PC-9 (cell line): ENCODE results near the gene IP6K3. TPM values are rescaled to one million over a fixed set of nuclear protein-coding genes. Genes with fewer than 3 reads are reported as not detected.

Experiments
- BruUV-seq: library from RNA; stranded (reverse); fragments of 400-500 nt; replicated peaks from 2 replicates; lab custom pipeline; 2021; lab: Mats Ljungman, UMichigan
- CTCF ChIA-PET: fragments of 300-600 bp; sonication (Branson Sonifier 250); formaldehyde crosslinking; loops from one replicate; lab custom pipeline; 2022; ENCODE audit warnings: antibody characterized with exemption; lab: Charles Lee
- POLR2A ChIA-PET: fragments of 300-600 bp; sonication (Branson Sonifier 250); formaldehyde crosslinking; loops from one replicate; lab custom pipeline; 2022; ENCODE audit warnings: antibody characterized with exemption; ENCODE audit not compliant: unreplicated experiment; lab: Charles Lee
- DNase-seq, 2 experiments: peaks; one replicate each; pipeline versions ENCODE4 v3.0.0 to v3.0.0-alpha.2; 2015 to 2022; ENCODE audit warnings: mixed read lengths in 1 of 2
- H2AFZ ChIP-seq: fragments of 200-600 bp; sonication (generic); 2 replicates; pipeline ENCODE4 v1.8.1; 2017; ENCODE audit warnings: antibody characterized with exemption
- H3F3A ChIP-seq: fragments of 200-600 bp; sonication (generic); 2 replicates; pipeline ENCODE4 v1.8.1; 2017; ENCODE audit warnings: antibody characterized with exemption, mild to moderate bottlenecking, low read depth; ENCODE audit not compliant: insufficient read depth
- H3K27ac ChIP-seq: fragments of 200-600 bp; sonication (generic); 2 replicates; pipeline ENCODE4 v1.6.1; 2016; ENCODE audit warnings: mixed run types
- H3K27me3 ChIP-seq: fragments of 200-600 bp; sonication (generic); 2 replicates; pipeline ENCODE4 v1.6.1; 2016; ENCODE audit warnings: low read depth, mixed run types; ENCODE audit not compliant: insufficient read depth
- H3K36me3 ChIP-seq: fragments of 200-600 bp; sonication (generic); 2 replicates; pipeline ENCODE4 v1.6.1; 2016; ENCODE audit warnings: low read depth, mixed run types
- H3K4me1 ChIP-seq: fragments of 200-600 bp; sonication (generic); replicated peaks from 2 replicates; pipeline ENCODE4 v1.6.1; 2016; ENCODE audit warnings: mixed run types; ENCODE audit not compliant: insufficient read depth
- H3K4me2 ChIP-seq: fragments of 200-600 bp; sonication (generic); 2 replicates; pipeline ENCODE4 v1.6.1; 2017; ENCODE audit warnings: mixed run types
- H3K4me3 ChIP-seq: fragments of 200-600 bp; sonication (generic); 2 replicates; pipeline ENCODE4 v1.6.1; 2016; ENCODE audit warnings: mixed run types
- H3K79me2 ChIP-seq: fragments of 200-600 bp; sonication (generic); 2 replicates; pipeline ENCODE4 v1.6.1; 2017; ENCODE audit warnings: low read depth, mixed run types
- H3K9me2 ChIP-seq: fragments of 200-600 bp; sonication (generic); 2 replicates; pipeline ENCODE4 v1.8.1; 2017; ENCODE audit warnings: mild to moderate bottlenecking; ENCODE audit not compliant: insufficient read depth
- H3K9me3 ChIP-seq: fragments of 200-600 bp; sonication (generic); 2 replicates; pipeline ENCODE4 v1.8.1; 2016; ENCODE audit warnings: low read depth; ENCODE audit not compliant: insufficient read depth
- H4K20me1 ChIP-seq: fragments of 200-600 bp; sonication (generic); 2 replicates; pipeline ENCODE4 v1.8.1; 2017; ENCODE audit not compliant: insufficient read depth
- EZH2 ChIP-seq: fragments of 200-600 bp; sonication (generic); IDR thresholded peaks from 2 replicates; pipeline ENCODE4 v1.8.0; 2017; ENCODE audit warnings: antibody characterized with exemption, low read depth
- intact Hi-C: fragments of 100-400 bp; cut with micrococcal nuclease; formaldehyde crosslinking; loops from one replicate; pipeline ENCODE4 v1.10.0; 2022; ENCODE audit not compliant: unreplicated experiment
- total RNA-seq: library from RNA; stranded (reverse); gene quantifications from 2 replicates; pipeline ENCODE4 v1.2.3, GENCODE V29; 2021
- TF ChIP-seq, protein P1 (sequence below): fragments of 200-600 bp; sonication (generic); conservative IDR thresholded peaks from 2 replicates; pipeline ENCODE4 v1.6.1; 2017; ENCODE audit warnings: mixed run types, antibody characterized with exemption, mild to moderate bottlenecking, moderate library complexity

IP6K3 gene
- total RNA-seq, 1 experiment from 2014 or later, result not detected

DNA sequence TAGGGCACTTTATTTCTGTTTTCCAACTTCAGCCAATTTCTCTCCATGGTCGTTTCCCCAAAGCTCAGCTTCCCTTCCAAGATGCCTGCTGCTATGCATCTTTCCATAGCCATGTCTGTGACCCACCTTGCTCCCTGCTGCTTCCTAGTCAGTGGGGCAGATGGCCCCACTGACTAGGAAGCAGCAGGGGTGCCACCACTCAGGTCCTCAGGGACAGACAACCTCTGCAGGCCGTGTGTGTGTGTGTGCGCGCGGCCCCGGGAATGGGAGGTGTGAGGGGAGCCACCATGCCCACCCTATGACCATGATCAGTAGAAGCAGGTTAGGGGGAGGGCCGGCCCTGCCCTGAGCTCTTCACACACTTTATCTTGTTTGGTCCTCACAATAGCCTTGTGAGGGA, 2.7 kb upstream of the IP6K3 start:
- H3K4me3 ChIP-seq, result no peak overlapping the region
- no peaks in the 10 kb centered on the region for H3K27me3 ChIP-seq
- no peaks in the 10 kb centered on the region for H3K9me3 ChIP-seq
- H3K4me1 ChIP-seq, result peaks cover 37% of the 10 kb centered on the region
- H2AFZ ChIP-seq, result no peak overlapping the region
- no peak for TF ChIP-seq EZH2
- TF ChIP-seq, protein P1, sequence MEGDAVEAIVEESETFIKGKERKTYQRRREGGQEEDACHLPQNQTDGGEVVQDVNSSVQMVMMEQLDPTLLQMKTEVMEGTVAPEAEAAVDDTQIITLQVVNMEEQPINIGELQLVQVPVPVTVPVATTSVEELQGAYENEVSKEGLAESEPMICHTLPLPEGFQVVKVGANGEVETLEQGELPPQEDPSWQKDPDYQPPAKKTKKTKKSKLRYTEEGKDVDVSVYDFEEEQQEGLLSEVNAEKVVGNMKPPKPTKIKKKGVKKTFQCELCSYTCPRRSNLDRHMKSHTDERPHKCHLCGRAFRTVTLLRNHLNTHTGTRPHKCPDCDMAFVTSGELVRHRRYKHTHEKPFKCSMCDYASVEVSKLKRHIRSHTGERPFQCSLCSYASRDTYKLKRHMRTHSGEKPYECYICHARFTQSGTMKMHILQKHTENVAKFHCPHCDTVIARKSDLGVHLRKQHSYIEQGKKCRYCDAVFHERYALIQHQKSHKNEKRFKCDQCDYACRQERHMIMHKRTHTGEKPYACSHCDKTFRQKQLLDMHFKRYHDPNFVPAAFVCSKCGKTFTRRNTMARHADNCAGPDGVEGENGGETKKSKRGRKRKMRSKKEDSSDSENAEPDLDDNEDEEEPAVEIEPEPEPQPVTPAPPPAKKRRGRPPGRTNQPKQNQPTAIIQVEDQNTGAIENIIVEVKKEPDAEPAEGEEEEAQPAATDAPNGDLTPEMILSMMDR, result no peak
- no peak overlapping the region for H3K4me2 ChIP-seq
- no peaks in the 10 kb centered on the region for H3K9me2 ChIP-seq
- CTCF ChIA-PET, result interaction anchor here (0.6 kb wide), 1 partner anchor 286 kb away, joined by 3 read pairs; no protein-coding TSS in a partner anchor
- intact Hi-C loops, result no loop called here
- no peak for DNase-seq
- no TSS peak for BruUV-seq
- H4K20me1 ChIP-seq, result no peaks in the 10 kb centered on the region
- H3K79me2 ChIP-seq, result no peaks in the 10 kb centered on the region
- POLR2A ChIA-PET, result no interaction called here
- H3K27ac ChIP-seq, result no peak overlapping the region
- no peaks in the 10 kb centered on the region for H3K36me3 ChIP-seq
- H3F3A ChIP-seq, result peaks cover 12% of the 10 kb centered on the region; the same call in 1 of the 2 replicates

DNA sequence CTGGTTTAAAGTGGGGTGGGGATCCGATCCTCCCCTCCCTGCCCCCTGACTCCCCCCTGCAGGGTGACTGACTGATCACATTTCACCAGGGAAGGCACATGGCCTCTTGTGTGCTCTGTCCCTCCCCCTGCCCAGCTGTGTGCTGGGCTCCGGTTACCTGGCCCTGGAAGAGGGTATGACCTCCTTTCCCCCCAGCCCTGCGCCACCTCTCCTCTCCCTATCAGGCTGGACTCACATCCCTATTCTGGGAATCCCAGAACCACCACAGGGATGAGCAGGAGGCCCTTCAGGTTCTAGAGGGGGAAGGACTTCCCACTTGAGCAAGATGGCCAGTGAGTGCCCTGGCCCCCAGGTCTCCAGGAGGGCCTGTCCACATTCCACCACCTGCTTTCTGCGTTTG, 2.1 kb upstream of the IP6K3 start:
- intact Hi-C loops, result no loop called here
- Histone ChIP-seq H3K9me3 (no peaks in the 10 kb centered on the region), H2AFZ (no peak overlapping the region), H3F3A (peaks cover 12% of the 10 kb centered on the region; the same call in 1 of the 2 replicates), H3K4me1 (peaks cover 42% of the 10 kb centered on the region), H4K20me1 (no peaks in the 10 kb centered on the region), H3K27me3 (no peaks in the 10 kb centered on the region), H3K36me3 (no peaks in the 10 kb centered on the region), H3K79me2 (no peaks in the 10 kb centered on the region), H3K9me2 (no peaks in the 10 kb centered on the region), H3K4me2 (no peak overlapping the region), H3K4me3 (no peak overlapping the region), H3K27ac (no peak overlapping the region)
- ChIA-PET CTCF (interaction anchor here (0.6 kb wide), 1 partner anchor 285 kb away, joined by 3 read pairs; no protein-coding TSS in a partner anchor), POLR2A (no interaction called here)
- DNase-seq, result no peak
- BruUV-seq, result no TSS peak
- no peak for TF ChIP-seq EZH2
- TF ChIP-seq, protein P1, result no peak

DNA sequence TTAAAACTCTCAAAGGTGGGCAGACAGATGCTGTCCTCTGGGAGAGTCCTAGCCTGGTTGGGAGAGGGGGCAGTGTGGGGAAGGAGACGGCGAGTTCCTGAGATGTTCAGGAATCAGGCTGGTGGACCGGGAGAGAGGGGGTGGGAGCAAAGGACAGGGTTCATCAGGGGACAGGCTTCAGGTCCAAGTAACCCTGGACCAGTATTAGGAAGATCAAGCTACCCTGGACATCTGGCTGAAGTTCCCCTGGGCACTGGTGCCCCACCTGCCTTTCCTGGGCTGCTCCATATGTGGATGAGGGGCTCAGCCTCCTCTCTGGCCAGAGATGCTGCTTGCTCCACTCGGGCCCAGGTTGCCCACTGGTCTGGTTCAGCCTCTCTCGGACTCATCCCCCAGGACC, 1.1 kb upstream of the IP6K3 start:
- no peak overlapping the region for H3K4me3 ChIP-seq
- intact Hi-C loops, result no loop called here
- DNase-seq, result no peak
- POLR2A ChIA-PET, result no interaction called here
- TF ChIP-seq, protein P1, result no peak
- no peak for TF ChIP-seq EZH2
- H3K79me2 ChIP-seq, result no peaks in the 10 kb centered on the region
- no peaks in the 10 kb centered on the region for H4K20me1 ChIP-seq
- H3K27me3 ChIP-seq, result no peaks in the 10 kb centered on the region
- H3K27ac ChIP-seq, result no peak overlapping the region
- H3K9me2 ChIP-seq, result no peaks in the 10 kb centered on the region
- no peak overlapping the region for H3K4me2 ChIP-seq
- H2AFZ ChIP-seq, result no peak overlapping the region
- H3K9me3 ChIP-seq, result no peaks in the 10 kb centered on the region
- peaks cover 16% of the 10 kb centered on the region; the same call in 1 of the 2 replicates for H3F3A ChIP-seq
- CTCF ChIA-PET, result no interaction called here
- BruUV-seq, result no TSS peak
- no peaks in the 10 kb centered on the region for H3K36me3 ChIP-seq
- H3K4me1 ChIP-seq, result peaks cover 49% of the 10 kb centered on the region
